Fibroblast of skin of abdomen (primary cell): ENCODE results near the gene TMEM245.

Experiments used
- DNase-seq: peaks from one replicate; pipeline ENCODE4 v3.0.0-alpha.2; 2013

The TMEM245 gene

GRCh38 chr9:109100543-109101201 lies 19.1 kb downstream of the TMEM245 start:
- DNase-seq, result no peak

GRCh38 chr9:109098960-109099308 lies 20.8 kb downstream of the TMEM245 start:
- DNase-seq, result no peak

- peak; percentile 76 for DNase-seq
These were observed 21.4 kb downstream of the TMEM245 start for GRCh38 chr9:109098171-109098959.

GRCh38 chr9:109097146-109097545 lies 22.6 kb downstream of the TMEM245 start:
- DNase-seq, result no peak

GRCh38 chr9:109095321-109095720 lies 24.4 kb downstream of the TMEM245 start:
- no peak for DNase-seq

- no peak for DNase-seq
These were observed 25.5 kb downstream of the TMEM245 start for GRCh38 chr9:109094268-109094667.

GRCh38 chr9:109092587-109092986 lies 27.2 kb downstream of the TMEM245 start:
- no peak for DNase-seq

GRCh38 chr9:109092051-109092580 lies 27.6 kb downstream of the TMEM245 start:
- no peak for DNase-seq

- DNase-seq, result peak; percentile 33
These were observed 31.5 kb downstream of the TMEM245 start for GRCh38 chr9:109088221-109088620.

GRCh38 chr9:109087795-109088194 lies 32.0 kb downstream of the TMEM245 start:
- DNase-seq, result no peak

GRCh38 chr9:109086221-109086620 lies 33.5 kb downstream of the TMEM245 start:
- DNase-seq, result no peak

GRCh38 chr9:109085510-109085909 lies 34.2 kb downstream of the TMEM245 start:
- no peak for DNase-seq

- no peak for DNase-seq
These were observed 35.8 kb downstream of the TMEM245 start for GRCh38 chr9:109083813-109084405.

- DNase-seq, result no peak
These were observed 36.6 kb downstream of the TMEM245 start for GRCh38 chr9:109083141-109083540.

GRCh38 chr9:109082091-109082620 lies 37.6 kb downstream of the TMEM245 start:
- DNase-seq, result no peak

GRCh38 chr9:109074236-109074889 lies 45.4 kb downstream of the TMEM245 start:
- DNase-seq, result no peak

GRCh38 chr9:109072821-109073435 lies 46.8 kb downstream of the TMEM245 start:
- no peak for DNase-seq

GRCh38 chr9:109072133-109072692 lies 47.5 kb downstream of the TMEM245 start:
- DNase-seq, result no peak

GRCh38 chr9:109068764-109069163 lies 51.0 kb downstream of the TMEM245 start:
- DNase-seq, result no peak

GRCh38 chr9:109064963-109065702 lies 54.6 kb downstream of the TMEM245 start:
- DNase-seq, result peak; percentile 61

- DNase-seq, result peak; percentile 7
These were observed 56.0 kb downstream of the TMEM245 start for GRCh38 chr9:109063760-109064159.
